Measurements from ENCODE around the gene PTPRN2. TPM values are rescaled to one million over a fixed set of nuclear protein-coding genes. Genes with fewer than 3 reads are reported as not detected.
A peak's percentile ranks its signal among the peaks of the same experiment; 100 is the strongest.

Gene PTPRN2
- total and polyA plus RNA-seq, 8 donors, result 12.2 to 49.2 (median 31.8) TPM

- no peak for ATAC-seq
- Histone ChIP-seq H3K4me1 (no peaks in the 10 kb centered on the region), H3K27me3 (no peaks in the 10 kb centered on the region), H3K9me3 (no peaks in the 10 kb centered on the region), H3K27ac (no peak overlapping the region), H3K36me3 (no peaks in the 10 kb centered on the region), H3K4me3 (no peak overlapping the region)
- TF ChIP-seq CTCF (IDR thresholded peaks at IDR 0.05), result no peak
- peak in 2 of 6 donors; percentile 47 to 51 for DNase-seq
- WGBS, 2 donors, result 91% methylated on average over 30 to 36 of the region's 36 CpGs
- FAIRE-seq, result no peak
- intact Hi-C loops (cut with DNase I), result no loop called here
Observed at GRCh38 chr7:157758468-157759245, 829.0 kb downstream of the PTPRN2 start.

DNA sequence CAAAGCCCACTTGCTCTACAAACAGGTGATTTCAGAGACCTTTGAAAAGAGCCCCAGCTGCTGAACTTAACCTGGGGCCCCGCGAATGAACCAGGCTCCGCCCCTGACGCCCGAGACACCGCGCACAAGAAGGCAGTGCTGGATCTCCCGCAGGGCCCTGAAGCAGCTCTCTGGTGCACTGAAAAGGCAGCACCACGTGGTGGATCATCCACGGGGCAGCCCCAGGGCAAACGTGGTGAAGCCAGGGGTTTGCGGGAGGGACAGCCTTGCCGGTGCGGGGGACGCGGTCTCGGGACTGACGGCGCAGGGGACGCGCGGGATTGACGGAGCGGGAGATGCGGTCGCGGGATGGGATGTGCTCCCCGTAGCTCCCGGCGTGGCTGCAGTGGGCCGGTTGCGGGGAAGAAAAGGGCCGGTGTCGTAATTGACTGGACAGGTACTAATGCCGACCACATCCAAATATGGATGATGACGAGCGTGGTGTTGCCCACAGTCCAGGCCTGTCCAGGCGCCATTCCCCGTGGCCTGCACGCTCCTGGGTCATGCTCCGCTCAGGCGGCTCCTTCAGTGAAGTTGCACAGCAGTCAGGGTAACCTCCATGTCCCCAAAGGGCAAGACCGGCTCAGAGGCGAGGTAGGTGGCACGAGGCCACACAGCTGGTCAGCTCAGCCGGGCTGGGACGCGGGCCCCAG is 829.7 kb downstream of the PTPRN2 start:
- no peak for FAIRE-seq
- DNase-seq, result peak in 2 of 6 donors; percentile 51 to 53
- no peak for ATAC-seq
- H3K27ac ChIP-seq, result no peak overlapping the region
- intact Hi-C loops (cut with DNase I), result no loop called here
- H3K4me1 ChIP-seq, result no peaks in the 10 kb centered on the region
- WGBS, 2 donors, result 89 to 90% methylated on average over 48 of the region's 48 CpGs
- TF ChIP-seq CTCF (IDR thresholded peaks at IDR 0.05), result no peak
- H3K36me3 ChIP-seq, result no peaks in the 10 kb centered on the region
- H3K4me3 ChIP-seq, result no peak overlapping the region
- H3K27me3 ChIP-seq, result no peaks in the 10 kb centered on the region
- no peaks in the 10 kb centered on the region for H3K9me3 ChIP-seq

GRCh38 chr7:157757211-157757610 is 830.4 kb downstream of the PTPRN2 start:
- intact Hi-C loops (cut with DNase I), result no loop called here
- DNase-seq (peak in 2 of 6 donors; percentile 37 to 38), ATAC-seq (no peak), FAIRE-seq (no peak)
- 89 to 91% methylated on average over 21 of the region's 21 CpGs for WGBS, 2 donors
- no peaks in the 10 kb centered on the region for H3K27me3 ChIP-seq
- no peak for TF ChIP-seq CTCF (IDR thresholded peaks at IDR 0.05)
- no peaks in the 10 kb centered on the region for H3K9me3 ChIP-seq
- H3K4me3 ChIP-seq, result no peak overlapping the region
- H3K4me1 ChIP-seq, result no peaks in the 10 kb centered on the region
- H3K27ac ChIP-seq, result no peak overlapping the region
- no peaks in the 10 kb centered on the region for H3K36me3 ChIP-seq

- no peaks in the 10 kb centered on the region for H3K9me3 ChIP-seq
- H3K36me3 ChIP-seq, result no peaks in the 10 kb centered on the region
- ATAC-seq, result no peak
- H3K4me3 ChIP-seq, result no peak overlapping the region
- TF ChIP-seq CTCF (IDR thresholded peaks at IDR 0.05), result no peak
- no peaks in the 10 kb centered on the region for H3K4me1 ChIP-seq
- FAIRE-seq, result no peak
- no peak overlapping the region for H3K27ac ChIP-seq
- DNase-seq, result no peak
- no peaks in the 10 kb centered on the region for H3K27me3 ChIP-seq
- 88 to 91% methylated on average over 7 of the region's 7 CpGs for WGBS, 2 donors
- intact Hi-C loops (cut with DNase I), result no loop called here
Observed at GRCh38 chr7:157755741-157756140, 831.9 kb downstream of the PTPRN2 start.

GRCh38 chr7:157754416-157754790 is 833.2 kb downstream of the PTPRN2 start:
- Histone ChIP-seq H3K27ac (no peak overlapping the region), H3K27me3 (no peaks in the 10 kb centered on the region), H3K36me3 (no peaks in the 10 kb centered on the region), H3K4me1 (no peaks in the 10 kb centered on the region), H3K9me3 (no peaks in the 10 kb centered on the region), H3K4me3 (no peak overlapping the region)
- no peak for TF ChIP-seq CTCF (IDR thresholded peaks at IDR 0.05)
- WGBS, 2 donors, result 90 to 94% methylated on average over 9 of the region's 9 CpGs
- FAIRE-seq, result no peak
- ATAC-seq, result no peak
- no peak for DNase-seq
- intact Hi-C loops (cut with DNase I), result no loop called here
